HepG2 (cell line): ENCODE measurements around the gene MRPL20. TPM values are rescaled to one million over a fixed set of nuclear protein-coding genes. Genes with fewer than 3 reads are reported as not detected.

Experiments
- GFI1 ChIP-seq: sonication (generic); formaldehyde crosslinking; IDR thresholded peaks from 2 replicates; pipeline ENCODE4 v1.5.0; 2020; ENCODE audit warnings: missing genetic modification reagents, mild to moderate bottlenecking, borderline replicate concordance
- HHEX ChIP-seq: IDR thresholded peaks from 2 replicates; pipeline ENCODE4 v1.6.1; 2016; ENCODE audit warnings: control low read depth
- HMGXB4 ChIP-seq, 2 experiments: sonication (generic) in 1 of 2; formaldehyde crosslinking in 1 of 2; IDR thresholded peaks; 2 replicates each; pipeline versions ENCODE4 v1.4.0 to v1.6.1; 2018 to 2020; ENCODE audit warnings: missing genetic modification reagents in 2 of 2, borderline replicate concordance in 1 of 2, low read depth in 1 of 2, mild to moderate bottlenecking in 1 of 2, missing biosample characterization in 1 of 2
- HNRNPLL ChIP-seq: fragments of 200-400 bp; formaldehyde crosslinking; IDR thresholded peaks from 2 replicates; pipeline ENCODE4 v1.6.1; 2017; ENCODE audit warnings: mild to moderate bottlenecking, low read depth, low read length; ENCODE audit not compliant: poor library complexity, severe bottlenecking
- IKZF5 ChIP-seq: IDR thresholded peaks from 2 replicates; pipeline ENCODE4 v1.6.1; 2018; ENCODE audit warnings: missing genetic modification reagents, mild to moderate bottlenecking, missing compliant biosample characterization
- KLF16 ChIP-seq, 2 experiments: sonication (generic) in 1 of 2; formaldehyde crosslinking in 1 of 2; IDR thresholded peaks; 2 replicates each; pipeline versions ENCODE4 v1.6.1 to v1.8.0; 2016 to 2023; ENCODE audit warnings: missing genetic modification reagents in 2 of 2, missing compliant biosample characterization in 1 of 2
- MBNL3 ChIP-seq: fragments of 250-450 bp; sonication (Bioruptor Pico); conservative IDR thresholded peaks from 2 replicates; pipeline ENCODE4 v1.8.0; 2022; ENCODE audit warnings: mild to moderate bottlenecking, inconsistent platforms
- NCOA5 ChIP-seq: sonication (generic); formaldehyde crosslinking; IDR thresholded peaks from 2 replicates; pipeline ENCODE4 v1.4.0; 2020; ENCODE audit warnings: missing genetic modification reagents
- NR2C2 ChIP-seq: sonication (generic); formaldehyde crosslinking; IDR thresholded peaks from 2 replicates; pipeline ENCODE4 v1.4.0; 2020; ENCODE audit warnings: missing genetic modification reagents, mild to moderate bottlenecking, moderate library complexity, borderline replicate concordance
- SALL1 ChIP-seq: sonication (generic); formaldehyde crosslinking; IDR thresholded peaks from 2 replicates; pipeline ENCODE4 v1.8.0; 2022; ENCODE audit warnings: mild to moderate bottlenecking, missing genetic modification reagents
- ZNF274 ChIP-seq: sonication (generic); formaldehyde crosslinking; IDR thresholded peaks from 2 replicates; pipeline ENCODE4 v1.5.1; 2020; ENCODE audit warnings: mild to moderate bottlenecking, missing genetic modification reagents
- ZNF572 ChIP-seq: sonication (generic); formaldehyde crosslinking; IDR thresholded peaks from 2 replicates; pipeline ENCODE4 v1.5.1; 2020; ENCODE audit warnings: mild to moderate bottlenecking, missing genetic modification reagents
- ZNF607 ChIP-seq: sonication (generic); formaldehyde crosslinking; IDR thresholded peaks from 2 replicates; pipeline ENCODE4 v1.5.1; 2020; ENCODE audit warnings: missing genetic modification reagents, mild to moderate bottlenecking, borderline replicate concordance
- ZNF777 ChIP-seq: sonication (generic); formaldehyde crosslinking; IDR thresholded peaks from 2 replicates; pipeline ENCODE4 v1.4.0; 2020; ENCODE audit warnings: missing genetic modification reagents
- ZUFSP ChIP-seq: sonication (generic); formaldehyde crosslinking; IDR thresholded peaks from 2 replicates; pipeline ENCODE4 v1.9.0; 2021; ENCODE audit warnings: missing genetic modification reagents, mild to moderate bottlenecking, borderline replicate concordance
- polyA plus RNA-seq, 8 experiments: library from polyadenylated mRNA; depleted of rRNA in 3 of 8; stranded (reverse) in 7 of 8; unstranded in 1 of 8; fragments of >200 nt; fragmentation: Illumina TruSeq in 4 of 8; extraction: Trizol in 4 of 8; gene quantifications; 2 replicates each; pipeline versions ENCODE4 v1.2.1 to v1.2.3, GENCODE V29; 2011 to 2016; ENCODE audit warnings: low read depth in 4 of 8, missing spikeins in 1 of 8, mixed read lengths in 1 of 8; ENCODE audit not compliant: insufficient read depth in 1 of 8
- total RNA-seq, 5 experiments: library from RNA; depleted of rRNA; stranded (reverse); fragments of >200 nt; fragmentation: Illumina TruSeq; extraction: Trizol; gene quantifications; 2 replicates each; pipeline ENCODE4 v1.2.3, GENCODE V29; 2016; ENCODE audit warnings: low read depth in 1 of 5
- TF ChIP-seq, protein P1 (sequence below): sonication (generic); formaldehyde crosslinking; IDR thresholded peaks from 2 replicates; pipeline ENCODE4 v1.9.0; 2022; ENCODE audit warnings: low read depth, missing genetic modification reagents
- TF ChIP-seq, protein P2 (sequence below): sonication (generic); formaldehyde crosslinking; IDR thresholded peaks from 2 replicates; pipeline ENCODE4 v1.4.0; 2020; ENCODE audit warnings: low read depth, mild to moderate bottlenecking, missing genetic modification reagents

Gene MRPL20
- total and polyA plus RNA-seq, 2 of the 13 experiments (the other 11 are each of a cell fraction or from before 2014, with no cell fraction given), result 59.2 to 127 TPM

- TF ChIP-seq MBNL3 (no peak), SALL1 (peak; percentile 68; the same call in 1 of the 2 replicates), ZNF572 (CRISPR knock-in tag) (0 out of 2 replicates have a peak, but pooled peaks have one; percentile 36), ZUFSP (CRISPR knock-in tag) (no peak), NCOA5 (CRISPR knock-in tag) (no peak), IKZF5 (CRISPR knock-in tag) (0 out of 2 replicates have a peak, but pooled peaks have one; percentile 23), ZNF274 (peak; percentile 64), HMGXB4 (CRISPR knock-in tag; IDR thresholded peaks at IDR 0.05; ENCODE audit: borderline replicate concordance in 1 of 2, low read depth in 1 of 2) (peak; percentile 27 to 54), GFI1 (no peak), KLF16 (CRISPR knock-in tag; IDR thresholded peaks at IDR 0.05) (peak in 1 of 2 experiments; percentile 24; a peak in 1 of 4 replicates), NR2C2 (CRISPR knock-in tag) (peak; percentile 63; the same call in 1 of the 2 replicates), HNRNPLL (peak; percentile 28), HHEX (CRISPR knock-in tag) (no peak), ZNF607 (CRISPR knock-in tag) (peak; percentile 83), ZNF777 (CRISPR knock-in tag) (peak; percentile 57; the same call in 1 of the 2 replicates)
- TF ChIP-seq, protein P1, sequence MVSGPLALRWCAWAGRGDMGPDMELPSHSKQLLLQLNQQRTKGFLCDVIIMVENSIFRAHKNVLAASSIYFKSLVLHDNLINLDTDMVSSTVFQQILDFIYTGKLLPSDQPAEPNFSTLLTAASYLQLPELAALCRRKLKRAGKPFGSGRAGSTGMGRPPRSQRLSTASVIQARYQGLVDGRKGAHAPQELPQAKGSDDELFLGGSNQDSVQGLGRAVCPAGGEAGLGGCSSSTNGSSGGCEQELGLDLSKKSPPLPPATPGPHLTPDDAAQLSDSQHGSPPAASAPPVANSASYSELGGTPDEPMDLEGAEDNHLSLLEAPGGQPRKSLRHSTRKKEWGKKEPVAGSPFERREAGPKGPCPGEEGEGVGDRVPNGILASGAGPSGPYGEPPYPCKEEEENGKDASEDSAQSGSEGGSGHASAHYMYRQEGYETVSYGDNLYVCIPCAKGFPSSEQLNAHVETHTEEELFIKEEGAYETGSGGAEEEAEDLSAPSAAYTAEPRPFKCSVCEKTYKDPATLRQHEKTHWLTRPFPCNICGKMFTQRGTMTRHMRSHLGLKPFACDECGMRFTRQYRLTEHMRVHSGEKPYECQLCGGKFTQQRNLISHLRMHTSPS, result 0 out of 2 replicates have a peak, but pooled peaks have one; percentile 16
- TF ChIP-seq, protein P2, sequence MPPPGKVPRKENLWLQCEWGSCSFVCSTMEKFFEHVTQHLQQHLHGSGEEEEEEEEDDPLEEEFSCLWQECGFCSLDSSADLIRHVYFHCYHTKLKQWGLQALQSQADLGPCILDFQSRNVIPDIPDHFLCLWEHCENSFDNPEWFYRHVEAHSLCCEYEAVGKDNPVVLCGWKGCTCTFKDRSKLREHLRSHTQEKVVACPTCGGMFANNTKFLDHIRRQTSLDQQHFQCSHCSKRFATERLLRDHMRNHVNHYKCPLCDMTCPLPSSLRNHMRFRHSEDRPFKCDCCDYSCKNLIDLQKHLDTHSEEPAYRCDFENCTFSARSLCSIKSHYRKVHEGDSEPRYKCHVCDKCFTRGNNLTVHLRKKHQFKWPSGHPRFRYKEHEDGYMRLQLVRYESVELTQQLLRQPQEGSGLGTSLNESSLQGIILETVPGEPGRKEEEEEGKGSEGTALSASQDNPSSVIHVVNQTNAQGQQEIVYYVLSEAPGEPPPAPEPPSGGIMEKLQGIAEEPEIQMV (CRISPR knock-in tag), result 0 out of 2 replicates have a peak, but pooled peaks have one; percentile 65
Measured at GRCh38 chr1:1359664-1360468, 47.2 kb downstream of the MRPL20 start (continued).
